NCI-H1092 treated with DMSO at 0.1 percent for 48 hours (cell line): ENCODE results near the gene SPIB.
"Not testable (repeated sequence)": the region's sequence is repeated elsewhere in the genome, so short reads cannot be mapped to it uniquely, and the experiment has no call there.

ENCODE experiments used
- DNase-seq: peaks from one replicate; lab custom pipeline; 2025; lab: John Stamatoyannopoulos, UW

Gene SPIB

GRCh38 chr19:50473336-50473735 lies 54.6 kb downstream of the SPIB start:
- DNase-seq: not testable (repeated sequence)

- DNase-seq: no peak
Measured at GRCh38 chr19:50475101-50475568, 56.4 kb downstream of the SPIB start.

- no peak for DNase-seq
Measured at GRCh38 chr19:50475736-50476223, 57.0 kb downstream of the SPIB start.

GRCh38 chr19:50476224-50476906 lies 57.6 kb downstream of the SPIB start, which contains the start of the genes EMC10 and GARIN5A:
EMC10 (plus strand) TSS chr19:50476507; CDS start chr19:50476545, 38 bp downstream.
GARIN5A (minus strand) TSS chr19:50476848; CDS start chr19:50476388, 460 bp downstream.
- peak; percentile 86 for DNase-seq

GRCh38 chr19:50476907-50477238 lies 58.1 kb downstream of the SPIB start:
- DNase-seq: no peak

- DNase-seq: no peak
Measured at GRCh38 chr19:50477751-50478515, 59.2 kb downstream of the SPIB start.

GRCh38 chr19:50478901-50479715 lies 60.4 kb downstream of the SPIB start:
- DNase-seq: no peak

- DNase-seq: no peak
Measured at GRCh38 chr19:50479761-50480251, 61.1 kb downstream of the SPIB start.

GRCh38 chr19:50480281-50481111 lies 61.8 kb downstream of the SPIB start:
- DNase-seq: no peak
